Measurements from ENCODE around the gene GARNL3. TPM values are rescaled to one million over a fixed set of nuclear protein-coding genes. Genes with fewer than 3 reads are reported as not detected.
A peak's percentile ranks its signal among the peaks of the same experiment; 100 is the strongest.

GARNL3 gene
- total and polyA plus RNA-seq, 2 of the 13 experiments (the other 11 are each of a cell fraction or from before 2014, with no cell fraction given): 3.9 to 11.0 TPM

DNA sequence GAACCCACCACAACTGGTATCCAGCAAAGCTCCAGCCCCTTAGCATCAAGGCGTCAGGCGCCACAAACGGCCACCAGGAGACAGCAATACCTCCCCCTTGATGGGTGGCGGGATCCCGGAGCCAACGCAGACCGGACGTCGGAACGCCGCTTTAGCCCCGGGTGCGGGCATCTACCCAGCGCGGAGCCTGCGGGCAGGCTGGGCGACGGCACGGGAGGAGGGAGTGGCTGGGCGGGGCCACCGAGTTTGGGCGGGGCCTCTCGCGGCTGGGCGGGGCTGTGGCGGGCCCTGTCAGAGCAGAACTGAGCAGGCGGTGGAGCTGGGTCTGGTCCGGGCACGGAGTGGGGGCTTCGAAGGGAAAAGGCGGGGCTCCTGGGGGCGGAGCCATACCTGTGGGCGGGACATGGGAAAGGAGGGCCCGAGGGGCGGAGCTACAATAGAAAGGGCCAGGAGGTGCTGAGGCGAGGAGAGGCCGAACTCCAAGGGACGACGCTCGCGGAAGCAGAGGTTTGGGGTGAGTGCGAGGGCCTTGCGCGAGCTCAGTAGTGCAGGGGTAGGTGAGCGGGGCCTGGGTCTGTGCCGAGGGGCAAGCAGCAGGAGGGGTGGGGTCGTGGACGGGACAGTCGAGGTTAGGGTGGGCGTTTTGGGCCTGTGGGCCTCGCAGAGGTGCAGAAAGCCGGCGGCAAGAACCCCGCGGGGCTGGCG is 40.2 kb upstream of the GARNL3 start (continued):
- no peak for TF ChIP-seq ZNF646 (CRISPR knock-in tag; IDR thresholded peaks at IDR 0.05)
- peak; percentile 41; the same call in 1 of the 2 replicates for TF ChIP-seq ARNT2 (CRISPR knock-in tag; IDR thresholded peaks at IDR 0.05; ENCODE audit: low read depth)
- TF ChIP-seq SALL2 (CRISPR knock-in tag; IDR thresholded peaks at IDR 0.05): no peak
- TF ChIP-seq KDM3A (CRISPR knock-in tag; IDR thresholded peaks at IDR 0.05; ENCODE audit: low read depth): no peak
- no peak for TF ChIP-seq ZNF329 (CRISPR knock-in tag; IDR thresholded peaks at IDR 0.05; ENCODE audit: low read depth)
- no peak for TF ChIP-seq PTBP1 (IDR thresholded peaks at IDR 0.05; ENCODE audit: low read depth, low read length, poor library complexity, severe bottlenecking)
- no peak for TF ChIP-seq THAP7 (CRISPR knock-in tag; IDR thresholded peaks at IDR 0.05)
- TF ChIP-seq, protein P1, sequence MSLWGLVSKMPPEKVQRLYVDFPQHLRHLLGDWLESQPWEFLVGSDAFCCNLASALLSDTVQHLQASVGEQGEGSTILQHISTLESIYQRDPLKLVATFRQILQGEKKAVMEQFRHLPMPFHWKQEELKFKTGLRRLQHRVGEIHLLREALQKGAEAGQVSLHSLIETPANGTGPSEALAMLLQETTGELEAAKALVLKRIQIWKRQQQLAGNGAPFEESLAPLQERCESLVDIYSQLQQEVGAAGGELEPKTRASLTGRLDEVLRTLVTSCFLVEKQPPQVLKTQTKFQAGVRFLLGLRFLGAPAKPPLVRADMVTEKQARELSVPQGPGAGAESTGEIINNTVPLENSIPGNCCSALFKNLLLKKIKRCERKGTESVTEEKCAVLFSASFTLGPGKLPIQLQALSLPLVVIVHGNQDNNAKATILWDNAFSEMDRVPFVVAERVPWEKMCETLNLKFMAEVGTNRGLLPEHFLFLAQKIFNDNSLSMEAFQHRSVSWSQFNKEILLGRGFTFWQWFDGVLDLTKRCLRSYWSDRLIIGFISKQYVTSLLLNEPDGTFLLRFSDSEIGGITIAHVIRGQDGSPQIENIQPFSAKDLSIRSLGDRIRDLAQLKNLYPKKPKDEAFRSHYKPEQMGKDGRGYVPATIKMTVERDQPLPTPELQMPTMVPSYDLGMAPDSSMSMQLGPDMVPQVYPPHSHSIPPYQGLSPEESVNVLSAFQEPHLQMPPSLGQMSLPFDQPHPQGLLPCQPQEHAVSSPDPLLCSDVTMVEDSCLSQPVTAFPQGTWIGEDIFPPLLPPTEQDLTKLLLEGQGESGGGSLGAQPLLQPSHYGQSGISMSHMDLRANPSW (CRISPR knock-in tag; IDR thresholded peaks at IDR 0.05; ENCODE audit: borderline replicate concordance): no peak
- TF ChIP-seq ZNF17 (CRISPR knock-in tag; IDR thresholded peaks at IDR 0.05): no peak
- no peak for TF ChIP-seq DPF2 (CRISPR knock-in tag; IDR thresholded peaks at IDR 0.05; ENCODE audit: borderline replicate concordance, low read depth)
- TF ChIP-seq, protein P2, sequence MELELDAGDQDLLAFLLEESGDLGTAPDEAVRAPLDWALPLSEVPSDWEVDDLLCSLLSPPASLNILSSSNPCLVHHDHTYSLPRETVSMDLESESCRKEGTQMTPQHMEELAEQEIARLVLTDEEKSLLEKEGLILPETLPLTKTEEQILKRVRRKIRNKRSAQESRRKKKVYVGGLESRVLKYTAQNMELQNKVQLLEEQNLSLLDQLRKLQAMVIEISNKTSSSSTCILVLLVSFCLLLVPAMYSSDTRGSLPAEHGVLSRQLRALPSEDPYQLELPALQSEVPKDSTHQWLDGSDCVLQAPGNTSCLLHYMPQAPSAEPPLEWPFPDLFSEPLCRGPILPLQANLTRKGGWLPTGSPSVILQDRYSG (CRISPR knock-in tag; IDR thresholded peaks at IDR 0.05): no peak
- TF ChIP-seq ZNF672 (CRISPR knock-in tag; IDR thresholded peaks at IDR 0.05): no peak
- no peak for TF ChIP-seq ONECUT2 (CRISPR knock-in tag; IDR thresholded peaks at IDR 0.05)
- TF ChIP-seq, protein P3, sequence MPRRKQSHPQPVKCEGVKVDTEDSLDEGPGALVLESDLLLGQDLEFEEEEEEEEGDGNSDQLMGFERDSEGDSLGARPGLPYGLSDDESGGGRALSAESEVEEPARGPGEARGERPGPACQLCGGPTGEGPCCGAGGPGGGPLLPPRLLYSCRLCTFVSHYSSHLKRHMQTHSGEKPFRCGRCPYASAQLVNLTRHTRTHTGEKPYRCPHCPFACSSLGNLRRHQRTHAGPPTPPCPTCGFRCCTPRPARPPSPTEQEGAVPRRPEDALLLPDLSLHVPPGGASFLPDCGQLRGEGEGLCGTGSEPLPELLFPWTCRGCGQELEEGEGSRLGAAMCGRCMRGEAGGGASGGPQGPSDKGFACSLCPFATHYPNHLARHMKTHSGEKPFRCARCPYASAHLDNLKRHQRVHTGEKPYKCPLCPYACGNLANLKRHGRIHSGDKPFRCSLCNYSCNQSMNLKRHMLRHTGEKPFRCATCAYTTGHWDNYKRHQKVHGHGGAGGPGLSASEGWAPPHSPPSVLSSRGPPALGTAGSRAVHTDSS (CRISPR knock-in tag; conservative IDR thresholded peaks at IDR 0.05): no peak
- TF ChIP-seq ARHGAP35 (CRISPR knock-in tag; IDR thresholded peaks at IDR 0.05; ENCODE audit: borderline replicate concordance): peak; percentile 40; the same call in 1 of the 2 replicates
- no peak for TF ChIP-seq SCMH1 (CRISPR knock-in tag; IDR thresholded peaks at IDR 0.05; ENCODE audit: borderline replicate concordance)
